WTC11 (cell line): ENCODE results near the gene MAP3K7. TPM values are rescaled to one million over a fixed set of nuclear protein-coding genes. Genes with fewer than 3 reads are reported as not detected.

Experiments
- ATAC-seq: fragments of 200-7000 bp; cut with Tn5 transposase; 2 replicates; pipeline ENCODE4 v1.10.0; 2021; ENCODE audit warnings: mild to moderate bottlenecking, moderate library complexity
- CTCF ChIA-PET: fragments of 300-600 bp; sonication (Branson Sonifier 250); formaldehyde crosslinking; loops from one replicate; lab custom pipeline; 2021; ENCODE audit warnings: antibody characterized with exemption; lab: Charles Lee
- POLR2A ChIA-PET: fragments of 350-600 bp; sonication (Branson Sonifier 250); formaldehyde crosslinking; loops from one replicate; lab custom pipeline; 2021; ENCODE audit warnings: antibody characterized with exemption; lab: Charles Lee
- DNase-seq: peaks from one replicate; pipeline ENCODE4 v3.0.0; 2021; ENCODE audit warnings: low spot score
- H3K27ac Mint-ChIP-seq: 2 replicates; pipeline ENCODE4 v1.8.0; 2021; ENCODE audit warnings: mixed read lengths
- H3K27me3 Mint-ChIP-seq: 2 replicates; pipeline ENCODE4 v1.8.0; 2021; ENCODE audit warnings: low read depth, mild to moderate bottlenecking, moderate library complexity, mixed read lengths
- H3K36me3 Mint-ChIP-seq: 2 replicates; pipeline ENCODE4 v1.8.0; 2021; ENCODE audit warnings: mixed read lengths
- H3K4me1 Mint-ChIP-seq: 2 replicates; pipeline ENCODE4 v1.8.0; 2022; ENCODE audit warnings: mixed read lengths
- H3K4me3 Mint-ChIP-seq: 2 replicates; pipeline ENCODE4 v1.8.0; 2021; ENCODE audit warnings: mild to moderate bottlenecking, moderate library complexity, mixed read lengths
- H3K9me3 Mint-ChIP-seq: 2 replicates; pipeline ENCODE4 v1.8.0; 2021; ENCODE audit warnings: mixed read lengths
- ARID4B ChIP-seq: sonication (generic); formaldehyde crosslinking; IDR thresholded peaks from 2 replicates; pipeline ENCODE4 v1.8.0; 2023; ENCODE audit warnings: missing genetic modification reagents, mild to moderate bottlenecking, borderline replicate concordance
- CDX4 ChIP-seq: fragments of 250-450 bp; sonication (Bioruptor Pico); IDR thresholded peaks from 2 replicates; pipeline ENCODE4 v1.9.0; 2021; ENCODE audit warnings: moderate library complexity, mild to moderate bottlenecking, inconsistent platforms, borderline replicate concordance
- FOXK1 ChIP-seq: sonication (generic); formaldehyde crosslinking; IDR thresholded peaks from 2 replicates; pipeline ENCODE4 v1.8.0; 2022; ENCODE audit warnings: mild to moderate bottlenecking, moderate library complexity, missing genetic modification reagents
- GABPB1 ChIP-seq: sonication (generic); formaldehyde crosslinking; IDR thresholded peaks from 2 replicates; pipeline ENCODE4 v1.8.1; 2023; ENCODE audit warnings: mild to moderate bottlenecking, missing genetic modification reagents
- GRHL2 ChIP-seq: fragments of 250-450 bp; sonication (Bioruptor Pico); IDR thresholded peaks from 2 replicates; pipeline ENCODE4 v1.8.0; 2022; ENCODE audit warnings: mild to moderate bottlenecking, moderate library complexity; ENCODE audit not compliant: insufficient replicate concordance, severe bottlenecking
- JUN ChIP-seq: sonication (generic); formaldehyde crosslinking; IDR thresholded peaks from 2 replicates; pipeline ENCODE4 v1.8.0; 2023; ENCODE audit warnings: mild to moderate bottlenecking, missing genetic modification reagents
- MAX ChIP-seq: sonication (generic); formaldehyde crosslinking; IDR thresholded peaks from 2 replicates; pipeline ENCODE4 v1.8.0; 2022; ENCODE audit warnings: mild to moderate bottlenecking, missing genetic modification reagents
- TEAD1 ChIP-seq: sonication (generic); formaldehyde crosslinking; IDR thresholded peaks from 2 replicates; pipeline ENCODE4 v1.8.0; 2022; ENCODE audit warnings: mild to moderate bottlenecking, missing genetic modification reagents
- ZNF138 ChIP-seq: sonication (generic); formaldehyde crosslinking; conservative IDR thresholded peaks from 2 replicates; pipeline ENCODE4 v1.8.1; 2022; ENCODE audit warnings: mild to moderate bottlenecking, moderate library complexity, missing genetic modification reagents
- ZNF219 ChIP-seq: sonication (generic); formaldehyde crosslinking; IDR thresholded peaks from 2 replicates; pipeline ENCODE4 v1.8.0; 2023; ENCODE audit warnings: missing genetic modification reagents, mild to moderate bottlenecking, borderline replicate concordance
- ZNF396 ChIP-seq: fragments of 250-450 bp; sonication (Bioruptor Pico); IDR thresholded peaks from 2 replicates; pipeline ENCODE4 v1.8.0; 2021; ENCODE audit warnings: mild to moderate bottlenecking, moderate library complexity, borderline replicate concordance
- ZNF425 ChIP-seq: fragments of 250-450 bp; sonication (Bioruptor Pico); conservative IDR thresholded peaks from 2 replicates; pipeline ENCODE4 v1.9.0; 2021; ENCODE audit warnings: mild to moderate bottlenecking
- total RNA-seq: library from RNA; stranded (reverse); gene quantifications from 3 replicates; pipeline ENCODE4 v1.2.3, GENCODE V29; 2021

Gene MAP3K7
- total RNA-seq, 1 experiment from 2014 or later = 36.7 TPM

GRCh38 chr6:90610751-90611542 is 24.1 kb upstream of the MAP3K7 start (continued):
- TF ChIP-seq JUN (no peak), ZNF396 (no peak), TEAD1 (CRISPR knock-in tag) (peak; percentile 40), FOXK1 (CRISPR knock-in tag) (0 out of 2 replicates have a peak, but pooled peaks have one; percentile 36), ARID4B (CRISPR knock-in tag) (peak; percentile 55; the same call in 1 of the 2 replicates)
- TF ChIP-seq, all 79 proteins: peak for 11

- DNase-seq (no peak), ATAC-seq (no peak)
- CTCF ChIA-PET = interaction anchor here (0.8 to 3.0 kb wide), 12 partner anchors 13 to 924 kb away, joined by 3 to 9 read pairs (median 4); no protein-coding TSS in a partner anchor
- POLR2A ChIA-PET = interaction anchor here (0.6 to 1.2 kb wide), 5 partner anchors 9 to 275 kb away, joined by 3 to 4 read pairs (median 3); no protein-coding TSS in a partner anchor
- Mint-ChIP-seq H3K27ac (peak overlapping the region; percentile 75), H3K9me3 (peaks cover 4% of the 10 kb centered on the region)
- no peak for TF ChIP-seq CDX4 (CRISPR knock-in tag)
- TF ChIP-seq GRHL2 (CRISPR knock-in tag) = no peak
- TF ChIP-seq ARID4B (CRISPR knock-in tag) = no peak
- no peak for TF ChIP-seq ZNF425 (CRISPR knock-in tag)
- TF ChIP-seq GABPB1 (CRISPR knock-in tag) = no peak
- no peak for TF ChIP-seq MAX (CRISPR knock-in tag)
- no peak for TF ChIP-seq ZNF138
- TF ChIP-seq ZNF219 (CRISPR knock-in tag) = no peak
- TF ChIP-seq, all 79 proteins: peak for 0
- Mint-ChIP-seq H3K4me1 (peaks cover 59% of the 10 kb centered on the region), H3K4me3 (peak overlapping the region; percentile 79), H3K36me3 (no peaks in the 10 kb centered on the region), H3K27me3 (peaks cover 7% of the 10 kb centered on the region)
These were observed 23.5 kb upstream of the MAP3K7 start for GRCh38 chr6:90610301-90610750.
